H1 (cell line): ENCODE data around the gene CNOT3. TPM values are rescaled to one million over a fixed set of nuclear protein-coding genes. Genes with fewer than 3 reads are reported as not detected.
A peak's percentile ranks its signal among the peaks of the same experiment; 100 is the strongest.

Source experiments
- BACH1 ChIP-seq: IDR thresholded peaks from 2 replicates; pipeline ENCODE4 v1.6.1; 2012; ENCODE audit warnings: low read length, improper control_type of control experiment
- BRCA1 ChIP-seq: IDR thresholded peaks from 2 replicates; pipeline ENCODE4 v1.6.1; 2012; ENCODE audit warnings: low read depth, low read length, improper control_type of control experiment
- CBX5 ChIP-seq: fragments of 300-800, 300-1000 bp; sonication (generic); IDR thresholded peaks from 2 replicates; pipeline ENCODE4 v1.7.1; 2016; ENCODE audit warnings: antibody characterized with exemption, low read length, low read depth
- CBX8 ChIP-seq: fragments of 300-800, 300-1000 bp; sonication (generic); IDR thresholded peaks from 2 replicates; pipeline ENCODE4 v1.7.1; 2016; ENCODE audit warnings: low read depth, low read length, borderline replicate concordance
- CHD2 ChIP-seq: IDR thresholded peaks from 2 replicates; pipeline ENCODE4 v1.6.1; 2012; ENCODE audit warnings: low read length, improper control_type of control experiment
- CTBP2 ChIP-seq: IDR thresholded peaks from 2 replicates; pipeline ENCODE4 v1.7.0; 2011; ENCODE audit warnings: borderline replicate concordance, mild to moderate bottlenecking, moderate library complexity, mixed read lengths, low read length; ENCODE audit not compliant: insufficient read depth, insufficient read length
- EGR1 ChIP-seq: IDR thresholded peaks from 2 replicates; pipeline ENCODE4 v1.6.1; 2011; ENCODE audit warnings: low read depth, low read length, borderline replicate concordance
- HDAC6 ChIP-seq: IDR thresholded peaks from one replicate; pipeline ENCODE4 v1.7.1; 2012; ENCODE audit warnings: low read depth, mild to moderate bottlenecking, inconsistent platforms, low read length, moderate library complexity
- KDM4A ChIP-seq: IDR thresholded peaks from one replicate; pipeline ENCODE4 v1.7.1; 2012; ENCODE audit warnings: low read depth, mild to moderate bottlenecking, moderate library complexity, low read length, inconsistent platforms; ENCODE audit not compliant: severe bottlenecking
- POU5F1 ChIP-seq: IDR thresholded peaks from 2 replicates; pipeline ENCODE4 v1.6.1; 2011; ENCODE audit warnings: low read depth, mild to moderate bottlenecking, low read length, moderate library complexity
- RFX5 ChIP-seq: IDR thresholded peaks from 2 replicates; pipeline ENCODE4 v1.6.1; 2011; ENCODE audit warnings: low read depth, low read length, improper control_type of control experiment, borderline replicate concordance
- SIN3A ChIP-seq, 2 experiments: IDR thresholded peaks in 1 of 2; conservative IDR thresholded peaks in 1 of 2; 2 replicates each; pipeline ENCODE4 v1.6.1; 2011 to 2012; ENCODE audit warnings: low read length in 2 of 2, improper control_type of control experiment in 1 of 2, low read depth in 1 of 2, mild to moderate bottlenecking in 1 of 2
- SIRT6 ChIP-seq: IDR thresholded peaks from one replicate; pipeline ENCODE4 v1.7.1; 2012; ENCODE audit warnings: low read length, inconsistent platforms
- SP4 ChIP-seq: IDR thresholded peaks from 2 replicates; pipeline ENCODE4 v1.6.1; 2012; ENCODE audit warnings: low read length, inconsistent platforms
- SRF ChIP-seq: IDR thresholded peaks from 2 replicates; pipeline ENCODE4 v1.6.1; 2011; ENCODE audit warnings: mild to moderate bottlenecking, low read depth, low read length, moderate library complexity
- SUZ12 ChIP-seq: fragments of 200-600 bp; sonication (generic); IDR thresholded peaks from 2 replicates; pipeline ENCODE4 v1.6.1; 2012; ENCODE audit warnings: mild to moderate bottlenecking, inconsistent platforms, low read length, moderate library complexity, mixed read lengths
- YY1 ChIP-seq: IDR thresholded peaks from 2 replicates; pipeline ENCODE4 v1.6.1; 2011; ENCODE audit warnings: low read depth, mild to moderate bottlenecking, low read length
- ZNF274 ChIP-seq: IDR thresholded peaks from 2 replicates; pipeline ENCODE4 v1.7.0; 2012; ENCODE audit warnings: low read length, borderline replicate concordance; ENCODE audit errors: extremely low read depth
- polyA plus RNA-seq, 7 experiments: library from polyadenylated mRNA; depleted of rRNA in 3 of 7; stranded (reverse) in 5 of 7; unstranded in 2 of 7; fragments of >200 nt in 5 of 7; fragments of 200-250 nt in 2 of 7; gene quantifications; 1 replicate in 5 of 7; 2 replicates in 1 of 7; 4 replicates in 1 of 7; pipeline versions ENCODE4 v1.2.1 to v1.2.3, GENCODE V29; 2011 to 2013; ENCODE audit warnings: missing spikeins in 2 of 7, mixed read lengths in 2 of 7
- total RNA-seq: library from RNA; stranded (reverse); fragmentation: NEBNext Ultra II Directional; extraction: Animal tissue kit (Norgen Biotek cat#: 25700); gene quantifications from 2 replicates; pipeline ENCODE4 v1.2.1, GENCODE V29; 2021
- TF ChIP-seq, protein P1 (sequence below): IDR thresholded peaks from 2 replicates; pipeline ENCODE4 v1.6.1; 2011; ENCODE audit warnings: low read depth, mild to moderate bottlenecking, low read length; ENCODE audit not compliant: insufficient read depth
- TF ChIP-seq, protein P2 (sequence below): IDR thresholded peaks from 2 replicates; pipeline ENCODE4 v1.6.1; 2012; ENCODE audit warnings: inconsistent platforms
- TF ChIP-seq, protein P3 (sequence below), 3 experiments: IDR thresholded peaks; 1 replicate in 2 of 3; 2 replicates in 1 of 3; pipeline versions ENCODE4 v1.5.1 to v1.6.1; 2011; ENCODE audit warnings: low read length in 3 of 3, mild to moderate bottlenecking in 3 of 3, inconsistent platforms in 2 of 3, low read depth in 1 of 3, moderate library complexity in 1 of 3; ENCODE audit not compliant: insufficient read depth in 1 of 3; ENCODE audit errors: control extremely low read depth in 1 of 3

Gene CNOT3
- total and polyA plus RNA-seq, 2 of the 8 experiments (the other 6 are each of a cell fraction or from before 2014, with no cell fraction given) = 21.2 to 86.4 TPM

DNA sequence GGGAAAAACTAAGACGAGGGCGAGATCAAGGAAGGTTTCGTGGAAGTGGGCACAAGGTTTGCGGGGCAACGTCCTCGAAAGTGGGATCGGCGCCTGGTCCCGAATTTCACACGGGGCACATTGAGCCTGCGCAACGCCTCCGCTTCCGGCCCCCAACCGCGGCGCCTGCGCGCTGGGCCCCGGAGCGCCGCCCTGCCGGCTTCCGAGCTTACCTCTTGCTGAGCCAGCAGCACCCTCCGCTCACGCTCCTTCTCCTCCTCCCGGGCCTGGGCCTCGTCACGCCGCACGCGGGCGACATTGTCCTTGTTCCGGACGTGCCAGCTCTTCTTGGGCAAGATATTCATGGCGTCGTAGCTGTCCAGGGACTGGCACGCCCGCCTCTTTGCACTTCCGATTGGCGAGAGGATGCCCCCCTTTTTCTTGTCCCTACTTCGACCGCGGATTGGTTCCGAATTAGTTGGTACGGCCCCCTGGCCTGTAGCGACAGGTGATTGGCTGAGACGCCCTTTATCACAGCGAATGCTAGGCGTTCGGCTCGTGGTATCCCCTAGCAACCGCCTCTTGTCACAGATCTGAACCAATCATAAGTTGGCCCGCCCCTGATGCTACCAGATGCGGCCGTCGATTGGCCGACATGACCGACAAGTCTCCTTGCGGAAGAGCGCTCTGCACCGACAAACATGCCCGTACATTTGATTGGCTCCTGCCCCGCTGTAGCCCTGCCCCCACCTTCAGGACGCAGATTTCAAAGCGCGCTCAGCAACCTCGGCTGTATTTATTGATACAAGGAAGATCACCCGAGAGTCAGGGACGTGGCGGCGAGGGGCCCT lies 22.0 kb downstream of the CNOT3 start, which contains the start of gene LENG1 (continued):
- peak; percentile 74 for TF ChIP-seq YY1
- peak; percentile 69 for TF ChIP-seq KDM4A
- TF ChIP-seq CTBP2 = no peak
- no peak for TF ChIP-seq SP4
- TF ChIP-seq CBX5 = no peak
- TF ChIP-seq, protein P1, sequence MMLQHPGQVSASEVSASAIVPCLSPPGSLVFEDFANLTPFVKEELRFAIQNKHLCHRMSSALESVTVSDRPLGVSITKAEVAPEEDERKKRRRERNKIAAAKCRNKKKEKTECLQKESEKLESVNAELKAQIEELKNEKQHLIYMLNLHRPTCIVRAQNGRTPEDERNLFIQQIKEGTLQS = no peak
- TF ChIP-seq CBX8 = no peak
- TF ChIP-seq BACH1 = no peak
- TF ChIP-seq SRF = no peak
- TF ChIP-seq BRCA1 = no peak
- TF ChIP-seq CHD2 = peak; percentile 90
- TF ChIP-seq HDAC6 = no peak
- TF ChIP-seq, protein P2, sequence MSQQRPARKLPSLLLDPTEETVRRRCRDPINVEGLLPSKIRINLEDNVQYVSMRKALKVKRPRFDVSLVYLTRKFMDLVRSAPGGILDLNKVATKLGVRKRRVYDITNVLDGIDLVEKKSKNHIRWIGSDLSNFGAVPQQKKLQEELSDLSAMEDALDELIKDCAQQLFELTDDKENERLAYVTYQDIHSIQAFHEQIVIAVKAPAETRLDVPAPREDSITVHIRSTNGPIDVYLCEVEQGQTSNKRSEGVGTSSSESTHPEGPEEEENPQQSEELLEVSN = peak; percentile 83
- TF ChIP-seq, protein P3, sequence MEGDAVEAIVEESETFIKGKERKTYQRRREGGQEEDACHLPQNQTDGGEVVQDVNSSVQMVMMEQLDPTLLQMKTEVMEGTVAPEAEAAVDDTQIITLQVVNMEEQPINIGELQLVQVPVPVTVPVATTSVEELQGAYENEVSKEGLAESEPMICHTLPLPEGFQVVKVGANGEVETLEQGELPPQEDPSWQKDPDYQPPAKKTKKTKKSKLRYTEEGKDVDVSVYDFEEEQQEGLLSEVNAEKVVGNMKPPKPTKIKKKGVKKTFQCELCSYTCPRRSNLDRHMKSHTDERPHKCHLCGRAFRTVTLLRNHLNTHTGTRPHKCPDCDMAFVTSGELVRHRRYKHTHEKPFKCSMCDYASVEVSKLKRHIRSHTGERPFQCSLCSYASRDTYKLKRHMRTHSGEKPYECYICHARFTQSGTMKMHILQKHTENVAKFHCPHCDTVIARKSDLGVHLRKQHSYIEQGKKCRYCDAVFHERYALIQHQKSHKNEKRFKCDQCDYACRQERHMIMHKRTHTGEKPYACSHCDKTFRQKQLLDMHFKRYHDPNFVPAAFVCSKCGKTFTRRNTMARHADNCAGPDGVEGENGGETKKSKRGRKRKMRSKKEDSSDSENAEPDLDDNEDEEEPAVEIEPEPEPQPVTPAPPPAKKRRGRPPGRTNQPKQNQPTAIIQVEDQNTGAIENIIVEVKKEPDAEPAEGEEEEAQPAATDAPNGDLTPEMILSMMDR (IDR thresholded peaks at IDR 0.05; ENCODE audit: control extremely low read depth in 1 of 3, insufficient read depth in 1 of 3, low read depth in 1 of 3, low read length in 3 of 3) = peak in 2 of 3 experiments; percentile 25 to 31; a peak in 3 of 4 replicates
- TF ChIP-seq SUZ12 = no peak
- TF ChIP-seq SIRT6 = no peak
- peak; percentile 40 to 77; a peak in 1 of 4 replicates for TF ChIP-seq SIN3A (conservative IDR thresholded peaks at IDR 0.05 in 1 of 2, IDR thresholded peaks at IDR 0.05 in 1 of 2; ENCODE audit: low read depth in 1 of 2, low read length in 2 of 2)
- TF ChIP-seq RFX5 = no peak
- TF ChIP-seq EGR1 = peak; percentile 89
- no peak for TF ChIP-seq ZNF274
- no peak for TF ChIP-seq POU5F1
